ENCODE measurements around the gene LDHAL6B.

DNA sequence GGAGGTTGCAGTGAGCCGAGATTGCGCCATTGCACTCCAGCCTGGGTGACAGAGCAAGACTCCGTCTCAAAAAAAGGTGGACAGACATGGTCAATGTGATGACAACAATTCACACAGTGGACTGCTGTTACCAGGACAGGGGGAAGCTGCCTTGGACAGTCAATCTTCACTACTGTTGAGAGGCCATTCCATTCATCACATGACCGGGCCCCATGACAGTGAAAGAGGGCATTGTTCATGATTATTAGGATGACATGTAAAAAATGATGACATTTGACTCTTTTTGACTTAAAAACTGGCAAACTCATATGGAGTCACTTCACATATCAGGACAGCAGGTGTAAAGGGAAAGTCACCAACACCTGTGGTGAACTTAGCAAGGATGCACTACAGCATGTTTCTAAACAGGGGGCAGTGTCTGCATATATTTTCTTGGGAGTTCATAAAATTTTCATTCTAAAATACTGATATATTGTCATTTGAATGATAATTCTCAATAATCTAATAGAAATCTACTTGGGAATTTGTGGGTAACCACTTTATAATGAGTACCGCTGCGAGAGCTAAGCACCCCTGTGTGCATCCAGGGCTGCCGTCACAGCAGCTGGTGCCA, 34.2 kb upstream of the LDHAL6B start:
- TF ChIP-seq, protein P1, sequence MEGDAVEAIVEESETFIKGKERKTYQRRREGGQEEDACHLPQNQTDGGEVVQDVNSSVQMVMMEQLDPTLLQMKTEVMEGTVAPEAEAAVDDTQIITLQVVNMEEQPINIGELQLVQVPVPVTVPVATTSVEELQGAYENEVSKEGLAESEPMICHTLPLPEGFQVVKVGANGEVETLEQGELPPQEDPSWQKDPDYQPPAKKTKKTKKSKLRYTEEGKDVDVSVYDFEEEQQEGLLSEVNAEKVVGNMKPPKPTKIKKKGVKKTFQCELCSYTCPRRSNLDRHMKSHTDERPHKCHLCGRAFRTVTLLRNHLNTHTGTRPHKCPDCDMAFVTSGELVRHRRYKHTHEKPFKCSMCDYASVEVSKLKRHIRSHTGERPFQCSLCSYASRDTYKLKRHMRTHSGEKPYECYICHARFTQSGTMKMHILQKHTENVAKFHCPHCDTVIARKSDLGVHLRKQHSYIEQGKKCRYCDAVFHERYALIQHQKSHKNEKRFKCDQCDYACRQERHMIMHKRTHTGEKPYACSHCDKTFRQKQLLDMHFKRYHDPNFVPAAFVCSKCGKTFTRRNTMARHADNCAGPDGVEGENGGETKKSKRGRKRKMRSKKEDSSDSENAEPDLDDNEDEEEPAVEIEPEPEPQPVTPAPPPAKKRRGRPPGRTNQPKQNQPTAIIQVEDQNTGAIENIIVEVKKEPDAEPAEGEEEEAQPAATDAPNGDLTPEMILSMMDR (IDR thresholded peaks at IDR 0.05), result 0 out of 2 replicates have a peak, but pooled peaks have one; percentile 31
- TF ChIP-seq, protein P2, sequence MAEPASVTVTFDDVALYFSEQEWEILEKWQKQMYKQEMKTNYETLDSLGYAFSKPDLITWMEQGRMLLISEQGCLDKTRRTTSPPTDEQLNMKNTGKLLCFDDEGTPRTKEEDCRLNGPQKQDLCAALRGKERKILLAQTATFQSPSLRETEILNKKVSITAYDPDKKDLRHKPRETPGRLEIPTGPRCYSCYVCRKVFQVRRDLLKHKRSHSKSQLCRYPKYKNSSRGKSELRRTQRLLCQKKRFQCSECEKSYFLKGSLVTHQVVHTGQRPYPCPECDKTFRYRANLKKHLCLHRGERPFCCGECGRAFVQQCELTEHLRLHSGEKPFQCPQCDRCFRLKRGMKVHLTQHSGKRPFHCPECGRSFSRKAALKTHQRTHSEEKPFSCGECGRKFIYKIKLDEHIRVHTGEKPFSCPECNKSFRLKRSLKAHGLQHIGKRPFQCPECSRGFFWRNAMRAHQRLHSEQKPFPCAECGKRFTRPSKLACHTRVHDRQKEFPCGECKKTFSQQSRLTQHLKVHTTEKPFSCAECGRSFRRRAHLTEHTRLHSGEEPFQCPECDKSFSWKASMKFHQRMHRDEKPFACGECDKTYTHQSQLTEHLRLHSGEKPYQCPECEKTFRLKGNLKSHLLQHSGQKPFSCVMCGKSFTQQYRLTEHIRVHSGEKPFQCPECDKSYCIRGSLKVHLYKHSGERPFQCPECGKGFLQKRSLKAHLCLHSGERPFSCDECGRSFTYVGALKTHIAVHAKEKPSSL (CRISPR knock-in tag; conservative IDR thresholded peaks at IDR 0.05), result no peak
- TF ChIP-seq, protein P3, sequence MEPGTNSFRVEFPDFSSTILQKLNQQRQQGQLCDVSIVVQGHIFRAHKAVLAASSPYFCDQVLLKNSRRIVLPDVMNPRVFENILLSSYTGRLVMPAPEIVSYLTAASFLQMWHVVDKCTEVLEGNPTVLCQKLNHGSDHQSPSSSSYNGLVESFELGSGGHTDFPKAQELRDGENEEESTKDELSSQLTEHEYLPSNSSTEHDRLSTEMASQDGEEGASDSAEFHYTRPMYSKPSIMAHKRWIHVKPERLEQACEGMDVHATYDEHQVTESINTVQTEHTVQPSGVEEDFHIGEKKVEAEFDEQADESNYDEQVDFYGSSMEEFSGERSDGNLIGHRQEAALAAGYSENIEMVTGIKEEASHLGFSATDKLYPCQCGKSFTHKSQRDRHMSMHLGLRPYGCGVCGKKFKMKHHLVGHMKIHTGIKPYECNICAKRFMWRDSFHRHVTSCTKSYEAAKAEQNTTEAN (CRISPR knock-in tag; IDR thresholded peaks at IDR 0.05), result no peak
- no peak for TF ChIP-seq ZNF232 (CRISPR knock-in tag; IDR thresholded peaks at IDR 0.05)
- TF ChIP-seq, protein P4, sequence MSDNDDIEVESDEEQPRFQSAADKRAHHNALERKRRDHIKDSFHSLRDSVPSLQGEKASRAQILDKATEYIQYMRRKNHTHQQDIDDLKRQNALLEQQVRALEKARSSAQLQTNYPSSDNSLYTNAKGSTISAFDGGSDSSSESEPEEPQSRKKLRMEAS (CRISPR knock-in tag; IDR thresholded peaks at IDR 0.05), result no peak
- TF ChIP-seq TEAD1 (CRISPR knock-in tag; IDR thresholded peaks at IDR 0.05), result no peak
- TF ChIP-seq, protein P5, sequence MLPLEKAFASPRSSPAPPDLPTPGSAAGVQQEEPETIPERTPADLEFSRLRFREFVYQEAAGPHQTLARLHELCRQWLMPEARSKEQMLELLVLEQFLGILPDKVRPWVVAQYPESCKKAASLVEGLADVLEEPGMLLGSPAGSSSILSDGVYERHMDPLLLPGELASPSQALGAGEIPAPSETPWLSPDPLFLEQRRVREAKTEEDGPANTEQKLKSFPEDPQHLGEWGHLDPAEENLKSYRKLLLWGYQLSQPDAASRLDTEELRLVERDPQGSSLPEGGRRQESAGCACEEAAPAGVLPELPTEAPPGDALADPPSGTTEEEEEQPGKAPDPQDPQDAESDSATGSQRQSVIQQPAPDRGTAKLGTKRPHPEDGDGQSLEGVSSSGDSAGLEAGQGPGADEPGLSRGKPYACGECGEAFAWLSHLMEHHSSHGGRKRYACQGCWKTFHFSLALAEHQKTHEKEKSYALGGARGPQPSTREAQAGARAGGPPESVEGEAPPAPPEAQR (CRISPR knock-in tag; IDR thresholded peaks at IDR 0.05), result no peak
- TF ChIP-seq ESRRA (CRISPR knock-in tag; IDR thresholded peaks at IDR 0.05; ENCODE audit: borderline replicate concordance), result no peak
- TF ChIP-seq NR3C1 (CRISPR knock-in tag; conservative IDR thresholded peaks at IDR 0.05; ENCODE audit: low read depth), result no peak
- TF ChIP-seq SP1 (CRISPR knock-in tag; conservative IDR thresholded peaks at IDR 0.05), result no peak
- TF ChIP-seq TEAD4 (CRISPR knock-in tag; IDR thresholded peaks at IDR 0.05), result no peak
- TF ChIP-seq ATF1 (CRISPR knock-in tag; IDR thresholded peaks at IDR 0.05), result no peak
- TF ChIP-seq NFE2L1 (CRISPR knock-in tag; IDR thresholded peaks at IDR 0.05), result no peak
- no peak for TF ChIP-seq CREB1 (CRISPR knock-in tag; IDR thresholded peaks at IDR 0.05)
